ENCODE results near the gene GRK5.

GRCh38 chr10:119245272-119245671 is 37.9 kb downstream of the GRK5 start:
- no peak for TF ChIP-seq CTCF (IDR thresholded peaks at IDR 0.05)
- no peak for TF ChIP-seq EZH2 (IDR thresholded peaks at IDR 0.05)
